Breast epithelium (tissue), 4 donors: ENCODE data around the gene PROSER1. TPM values are rescaled to one million over a fixed set of nuclear protein-coding genes. Genes with fewer than 3 reads are reported as not detected.

Experiments
- DNase-seq, 2 donors: peaks; one replicate each; pipeline ENCODE4 v3.0.0-alpha.2; 2019; ENCODE audit warnings: low spot score in 2 of 2
- H3K27ac ChIP-seq, 2 donors: fragments of 200-600 bp; sonication (generic) in 1 of 2; one replicate each; pipeline ENCODE4 v1.5.1; 2016 to 2019; ENCODE audit warnings: mild to moderate bottlenecking in 1 of 2
- H3K27me3 ChIP-seq, 2 donors: fragments of 200-600 bp; sonication (generic) in 1 of 2; one replicate each; pipeline versions ENCODE4 v1.5.1 to v1.6.0; 2017 to 2019; ENCODE audit warnings: control low read depth in 1 of 2, mild to moderate bottlenecking in 1 of 2
- H3K36me3 ChIP-seq: fragments of 200-600 bp; one replicate; pipeline ENCODE4 v1.5.1; 2019
- H3K4me1 ChIP-seq, 2 donors: fragments of 200-600 bp; sonication (generic); one replicate each; pipeline ENCODE4 v1.5.1; 2016 to 2019; ENCODE audit warnings: control low read depth in 1 of 2
- H3K4me3 ChIP-seq, 3 donors: fragments of 200-600 bp; sonication (generic); 1 replicate in 2 of 3; 2 replicates in 1 of 3; pipeline ENCODE4 v1.5.1; 2016 to 2019; ENCODE audit warnings: mild to moderate bottlenecking in 3 of 3, moderate library complexity in 2 of 3
- H3K9me3 ChIP-seq, 2 donors: fragments of 200-600 bp; sonication (generic) in 1 of 2; one replicate each; pipeline ENCODE4 v1.5.1; 2016 to 2019; ENCODE audit warnings: control low read depth in 1 of 2
- POLR2A ChIP-seq: fragments of 450-650 bp; IDR thresholded peaks from one replicate; pipeline ENCODE4 v1.6.1; 2016; ENCODE audit warnings: antibody characterized with exemption, mild to moderate bottlenecking, moderate library complexity
- POLR2AphosphoS5 ChIP-seq, 3 donors: sonication (generic); formaldehyde crosslinking; IDR thresholded peaks; one replicate each; pipeline ENCODE4 v1.6.1; 2017; ENCODE audit warnings: antibody characterized with exemption in 3 of 3
- intact Hi-C: fragments of 100-400 bp; cut with DNase I; formaldehyde crosslinking; loops from one replicate; pipeline ENCODE4 v1.15.1; 2023; ENCODE audit warnings: low total_unique reads
- total RNA-seq, 3 donors: library from RNA; depleted of rRNA; stranded (reverse); fragments of >200 nt; gene quantifications; one replicate each; pipeline ENCODE4 v1.1.0, GENCODE V29; 2016
- TF ChIP-seq, protein P1 (sequence below), 3 donors: fragments of 450-650 bp; IDR thresholded peaks; one replicate each; pipeline ENCODE4 v1.5.1; 2016 to 2017; ENCODE audit warnings: antibody characterized with exemption in 3 of 3, mild to moderate bottlenecking in 3 of 3, moderate library complexity in 3 of 3

PROSER1 gene
- total RNA-seq, 3 donors from 2014 or later: 16.1 to 25.5 (median 20.3) TPM

DNA sequence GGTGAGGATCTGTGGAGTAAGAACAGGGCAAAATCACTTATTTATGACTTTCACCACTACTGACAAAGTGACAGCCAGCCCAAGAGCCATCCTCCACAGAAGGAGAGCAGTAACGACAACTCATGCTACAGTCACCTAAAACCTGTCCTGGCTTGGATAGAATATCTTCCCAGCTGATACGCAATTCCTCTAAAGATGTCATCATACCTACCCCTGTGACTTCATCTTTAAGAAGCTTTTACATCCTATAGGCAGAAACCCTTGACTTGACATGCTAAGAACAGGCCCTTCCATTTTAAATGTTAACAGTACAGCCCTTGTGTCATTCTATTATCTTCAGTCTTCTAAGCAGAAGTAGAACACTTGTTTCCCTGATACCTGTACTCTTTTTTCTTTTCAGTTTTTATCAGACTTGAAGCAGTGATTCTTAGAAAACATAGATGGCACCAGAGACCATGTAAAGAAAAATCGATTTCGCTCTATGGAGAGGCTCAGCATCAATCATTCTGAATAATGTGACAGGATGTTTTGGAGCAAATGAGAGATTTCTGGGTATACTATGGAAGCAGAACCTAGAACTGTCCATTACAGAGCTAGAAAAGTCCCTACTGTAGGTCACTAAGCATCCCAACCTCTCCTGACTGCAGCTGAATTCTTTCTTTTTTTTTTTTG, 67.4 kb downstream of the PROSER1 start:
- H3K27me3 ChIP-seq: no peaks in the 10 kb centered on the region

DNA sequence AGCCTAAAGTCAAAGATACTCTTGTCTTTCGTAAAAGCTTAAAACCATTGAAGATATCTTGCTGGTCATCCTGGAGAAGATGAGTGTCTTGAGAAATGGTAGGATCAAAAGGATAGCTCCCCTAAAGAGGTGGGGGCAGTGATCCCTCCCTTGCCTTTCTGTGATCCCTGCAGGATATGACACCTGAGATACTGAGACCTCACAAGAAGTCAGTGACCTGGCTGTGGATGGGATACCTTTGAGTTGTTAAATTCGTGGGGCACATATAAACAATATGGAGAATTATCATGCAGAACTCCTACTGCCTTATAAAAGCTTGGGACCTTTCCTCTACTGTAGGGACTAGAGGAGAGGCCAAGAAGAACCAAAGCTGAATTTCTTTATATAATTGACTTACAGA, 68.7 kb downstream of the PROSER1 start:
- intact Hi-C loops: no loop called here
- DNase-seq: no peak
- no peaks in the 10 kb centered on the region for H3K27me3 ChIP-seq
- no peak overlapping the region for H3K4me3 ChIP-seq
- no peaks in the 10 kb centered on the region for H3K36me3 ChIP-seq
- H3K27ac ChIP-seq: no peak overlapping the region
- no peaks in the 10 kb centered on the region for H3K4me1 ChIP-seq
- TF ChIP-seq POLR2AphosphoS5 (IDR thresholded peaks at IDR 0.05) (no peak), POLR2A (no peak)
- TF ChIP-seq, protein P1, sequence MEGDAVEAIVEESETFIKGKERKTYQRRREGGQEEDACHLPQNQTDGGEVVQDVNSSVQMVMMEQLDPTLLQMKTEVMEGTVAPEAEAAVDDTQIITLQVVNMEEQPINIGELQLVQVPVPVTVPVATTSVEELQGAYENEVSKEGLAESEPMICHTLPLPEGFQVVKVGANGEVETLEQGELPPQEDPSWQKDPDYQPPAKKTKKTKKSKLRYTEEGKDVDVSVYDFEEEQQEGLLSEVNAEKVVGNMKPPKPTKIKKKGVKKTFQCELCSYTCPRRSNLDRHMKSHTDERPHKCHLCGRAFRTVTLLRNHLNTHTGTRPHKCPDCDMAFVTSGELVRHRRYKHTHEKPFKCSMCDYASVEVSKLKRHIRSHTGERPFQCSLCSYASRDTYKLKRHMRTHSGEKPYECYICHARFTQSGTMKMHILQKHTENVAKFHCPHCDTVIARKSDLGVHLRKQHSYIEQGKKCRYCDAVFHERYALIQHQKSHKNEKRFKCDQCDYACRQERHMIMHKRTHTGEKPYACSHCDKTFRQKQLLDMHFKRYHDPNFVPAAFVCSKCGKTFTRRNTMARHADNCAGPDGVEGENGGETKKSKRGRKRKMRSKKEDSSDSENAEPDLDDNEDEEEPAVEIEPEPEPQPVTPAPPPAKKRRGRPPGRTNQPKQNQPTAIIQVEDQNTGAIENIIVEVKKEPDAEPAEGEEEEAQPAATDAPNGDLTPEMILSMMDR (IDR thresholded peaks at IDR 0.05): no peak
- H3K9me3 ChIP-seq: no peaks in the 10 kb centered on the region

More for the DNA sequence above, 67.4 kb downstream of the PROSER1 start:
- Histone ChIP-seq H3K9me3 (no peaks in the 10 kb centered on the region), H3K4me1 (no peaks in the 10 kb centered on the region), H3K36me3 (no peaks in the 10 kb centered on the region), H3K27ac (no peak overlapping the region), H3K4me3 (no peak overlapping the region)
- intact Hi-C loops: no loop called here
- no peak for DNase-seq
- TF ChIP-seq POLR2A: no peak
- no peak for TF ChIP-seq POLR2AphosphoS5 (IDR thresholded peaks at IDR 0.05)
- TF ChIP-seq, protein P1 (IDR thresholded peaks at IDR 0.05): no peak

DNA sequence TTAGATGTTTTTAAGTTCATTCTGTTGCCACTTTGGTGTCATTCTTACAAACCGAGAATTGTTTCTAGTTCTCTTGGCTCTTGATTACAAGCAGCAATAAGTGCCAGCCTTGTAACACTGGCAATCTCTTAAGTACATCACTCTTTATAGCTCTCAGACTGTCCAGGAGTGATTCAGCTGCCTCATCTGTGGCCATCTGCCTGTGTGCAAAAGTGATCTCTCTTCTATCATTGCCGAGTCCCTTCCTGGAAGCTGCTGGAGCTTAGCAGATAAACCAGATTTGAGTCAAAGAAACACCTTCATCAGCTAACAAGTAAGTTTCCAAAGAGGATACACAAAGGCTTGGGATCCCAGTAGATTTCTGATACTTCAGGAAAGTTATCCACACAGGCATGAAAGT, 70.4 kb downstream of the PROSER1 start:
- intact Hi-C loops: no loop called here
- no peaks in the 10 kb centered on the region for H3K9me3 ChIP-seq

DNA sequence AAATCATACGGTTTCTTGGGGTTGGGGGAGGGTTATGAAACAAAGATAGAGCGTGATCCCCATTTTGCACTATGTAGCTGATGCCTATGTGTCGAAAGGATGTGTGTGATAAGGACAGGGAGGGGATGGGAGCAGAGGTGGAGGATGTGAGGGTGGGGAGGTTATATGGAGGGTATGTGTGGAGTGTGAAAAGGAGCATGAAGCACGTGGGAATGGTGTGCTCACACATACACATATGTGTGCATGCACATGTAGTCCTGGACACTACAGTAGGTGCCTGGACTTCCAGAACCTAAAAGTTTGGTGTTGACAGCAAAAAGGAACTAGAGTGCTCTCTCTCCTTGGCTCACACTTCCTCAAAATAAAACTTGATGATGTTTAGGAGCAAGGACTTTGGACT, 72.6 kb downstream of the PROSER1 start:
- Histone ChIP-seq H3K4me3 (no peak overlapping the region), H3K36me3 (no peaks in the 10 kb centered on the region), H3K27ac (no peak overlapping the region), H3K27me3 (no peaks in the 10 kb centered on the region), H3K9me3 (peaks cover 0 to 5% of the 10 kb centered on the region in 2 donors), H3K4me1 (no peaks in the 10 kb centered on the region)
- intact Hi-C loops: no loop called here
- TF ChIP-seq POLR2A: no peak
- TF ChIP-seq, protein P1 (IDR thresholded peaks at IDR 0.05): no peak
- TF ChIP-seq POLR2AphosphoS5 (IDR thresholded peaks at IDR 0.05): no peak
- no peak for DNase-seq

More for the DNA sequence above, 70.4 kb downstream of the PROSER1 start:
- no peak for DNase-seq
- no peaks in the 10 kb centered on the region for H3K27me3 ChIP-seq
- TF ChIP-seq POLR2AphosphoS5 (IDR thresholded peaks at IDR 0.05) (no peak), POLR2A (no peak)
- TF ChIP-seq, protein P1 (IDR thresholded peaks at IDR 0.05): no peak
- no peak overlapping the region for H3K27ac ChIP-seq
- H3K4me3 ChIP-seq: no peak overlapping the region
- no peaks in the 10 kb centered on the region for H3K36me3 ChIP-seq
- H3K4me1 ChIP-seq: no peaks in the 10 kb centered on the region

DNA sequence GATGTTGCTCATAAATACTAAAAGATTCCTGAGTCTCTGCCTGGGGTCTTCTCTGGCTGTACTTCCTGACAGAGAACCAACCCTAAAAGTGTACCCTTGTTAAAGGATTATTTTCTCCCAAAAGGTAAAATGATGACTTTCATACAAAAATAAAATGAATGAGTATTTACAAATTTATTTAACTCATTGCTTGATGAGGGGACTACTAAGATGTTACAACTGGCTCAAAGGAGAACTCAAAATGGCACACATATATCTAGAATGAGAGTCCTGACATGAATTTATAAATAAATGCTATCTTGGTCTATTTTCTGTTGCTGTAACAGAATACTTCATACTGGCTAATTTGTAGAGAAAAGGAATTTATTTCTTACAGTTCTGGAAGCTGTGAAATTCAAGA, 77.7 kb downstream of the PROSER1 start:
- H3K4me1 ChIP-seq: no peaks in the 10 kb centered on the region
- H3K4me3 ChIP-seq: no peak overlapping the region
- H3K27ac ChIP-seq: no peak overlapping the region
- H3K36me3 ChIP-seq: no peaks in the 10 kb centered on the region
- no peaks in the 10 kb centered on the region for H3K27me3 ChIP-seq
- H3K9me3 ChIP-seq: peaks cover 0 to 13% of the 10 kb centered on the region in 2 donors
- intact Hi-C loops: no loop called here
- no peak for DNase-seq
- TF ChIP-seq POLR2AphosphoS5 (IDR thresholded peaks at IDR 0.05) (no peak), POLR2A (no peak)
- TF ChIP-seq, protein P1 (IDR thresholded peaks at IDR 0.05): no peak

Other genes with a start within 250 kb of the PROSER1 start
- gene STOML3, start 47.3 kb downstream of the PROSER1 start, total RNA-seq: not detected
- 10 to 100 TPM; 21.6 to 39.5 (median 37.6) TPM for gene NHLRC3, start 367 bp upstream of the PROSER1 start, total RNA-seq